WERI-Rb-1 (cell line): ENCODE results near the gene NAT9.

ENCODE experiments used
- DNase-seq: peaks from one replicate; pipeline ENCODE4 v3.0.0-alpha.2; 2020
- H3K27ac ChIP-seq: fragments of 250-450 bp; sonication (Bioruptor Pico); 2 replicates; pipeline ENCODE4 v1.5.1; 2020; ENCODE audit warnings: mild to moderate bottlenecking, moderate library complexity
- H3K27me3 ChIP-seq: fragments of 250-450 bp; sonication (Bioruptor Pico); 2 replicates; pipeline ENCODE4 v1.5.1; 2021; ENCODE audit warnings: mild to moderate bottlenecking, low read depth, moderate library complexity; ENCODE audit not compliant: insufficient read depth, severe bottlenecking
- H3K36me3 ChIP-seq: fragments of 250-450 bp; sonication (Bioruptor Pico); 2 replicates; pipeline ENCODE4 v1.5.1; 2020; ENCODE audit warnings: mild to moderate bottlenecking, moderate library complexity
- H3K4me3 ChIP-seq: 2 replicates; pipeline ENCODE4 v1.5.1; 2011; ENCODE audit warnings: low read depth, mild to moderate bottlenecking, control low read depth, low read length
- H3K9me3 ChIP-seq: fragments of 250-450 bp; sonication (Bioruptor Pico); 2 replicates; pipeline ENCODE4 v1.5.1; 2021; ENCODE audit warnings: mild to moderate bottlenecking, moderate library complexity; ENCODE audit not compliant: severe bottlenecking
- CTCF ChIP-seq: IDR thresholded peaks from 2 replicates; pipeline ENCODE4 v1.5.1; 2011; ENCODE audit warnings: low read depth, mild to moderate bottlenecking, control low read depth, inconsistent platforms, low read length

NAT9 gene

GRCh38 chr17:74785981-74786360, 9.8 kb upstream of the NAT9 start:
- Histone ChIP-seq H3K27ac (no peak overlapping the region), H3K36me3 (peaks cover 58% of the 10 kb centered on the region), H3K9me3 (no peaks in the 10 kb centered on the region), H3K27me3 (no peaks in the 10 kb centered on the region), H3K4me3 (no peak overlapping the region)
- DNase-seq, result no peak
- TF ChIP-seq CTCF, result no peak

- H3K36me3 ChIP-seq, result peaks cover 59% of the 10 kb centered on the region
- TF ChIP-seq CTCF, result 0 out of 2 replicates have a peak, but pooled peaks have one; percentile 18
- DNase-seq, result no peak
- no peaks in the 10 kb centered on the region for H3K9me3 ChIP-seq
- H3K27me3 ChIP-seq, result no peaks in the 10 kb centered on the region
- no peak overlapping the region for H3K4me3 ChIP-seq
- no peak overlapping the region for H3K27ac ChIP-seq
Measured at GRCh38 chr17:74785096-74785980, 9.2 kb upstream of the NAT9 start.

- H3K4me3 ChIP-seq, result no peak overlapping the region
- no peaks in the 10 kb centered on the region for H3K9me3 ChIP-seq
- H3K27me3 ChIP-seq, result no peaks in the 10 kb centered on the region
- DNase-seq, result no peak
- TF ChIP-seq CTCF, result no peak
- peaks cover 65% of the 10 kb centered on the region for H3K36me3 ChIP-seq
- H3K27ac ChIP-seq, result no peak overlapping the region
Measured at GRCh38 chr17:74784125-74784810, 8.1 kb upstream of the NAT9 start.

- no peak for TF ChIP-seq CTCF
- no peak overlapping the region for H3K4me3 ChIP-seq
- H3K9me3 ChIP-seq, result no peaks in the 10 kb centered on the region
- H3K36me3 ChIP-seq, result peaks cover 69% of the 10 kb centered on the region
- DNase-seq, result no peak
- no peak overlapping the region for H3K27ac ChIP-seq
- H3K27me3 ChIP-seq, result no peaks in the 10 kb centered on the region
Measured at GRCh38 chr17:74782571-74782970, 6.4 kb upstream of the NAT9 start.

- TF ChIP-seq CTCF, result peak; percentile 91
- Histone ChIP-seq H3K9me3 (no peaks in the 10 kb centered on the region), H3K27me3 (no peaks in the 10 kb centered on the region), H3K36me3 (peaks cover 63% of the 10 kb centered on the region), H3K4me3 (no peak overlapping the region), H3K27ac (no peak overlapping the region)
- DNase-seq, result peak; percentile 82
Measured at GRCh38 chr17:74780443-74781238, 4.5 kb upstream of the NAT9 start.
